Measurements from ENCODE around the gene RPS6KB2.

DNA sequence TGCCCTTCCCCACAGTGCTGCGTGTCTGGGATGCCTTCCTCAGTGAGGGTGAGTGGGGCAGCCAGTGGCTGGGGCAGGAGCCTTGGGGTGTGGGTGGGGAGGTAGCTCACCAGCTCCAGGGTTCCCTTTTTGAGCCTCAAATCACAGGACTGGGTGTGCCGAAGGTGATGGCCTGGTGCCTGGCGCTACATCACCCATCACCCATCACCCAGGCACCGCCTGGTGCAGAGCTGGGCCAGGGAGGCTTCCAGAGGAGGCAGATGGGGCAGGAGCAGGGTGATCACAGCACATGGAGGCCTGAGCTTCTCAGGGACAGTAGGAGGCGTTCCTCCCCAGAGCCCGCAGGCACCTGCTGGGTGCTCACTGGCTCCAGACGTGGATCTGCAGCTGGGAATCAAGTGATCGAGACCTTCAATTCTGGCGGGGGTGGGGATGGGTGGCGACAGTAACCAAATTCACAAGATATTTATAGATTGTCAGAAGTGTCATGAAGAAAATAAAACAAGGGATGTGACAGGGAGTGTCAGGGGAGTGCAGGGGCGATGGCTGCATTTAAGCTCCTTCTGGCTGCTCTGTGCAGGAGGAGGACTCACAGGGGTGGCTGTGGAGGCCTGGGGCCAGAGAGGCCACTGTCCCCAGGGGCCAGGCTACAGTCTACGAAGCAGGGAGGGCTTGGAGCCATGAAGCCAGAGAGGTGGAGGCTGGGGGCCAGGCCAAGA is 21.2 kb upstream of the RPS6KB2 start:
- TF ChIP-seq, protein P1, sequence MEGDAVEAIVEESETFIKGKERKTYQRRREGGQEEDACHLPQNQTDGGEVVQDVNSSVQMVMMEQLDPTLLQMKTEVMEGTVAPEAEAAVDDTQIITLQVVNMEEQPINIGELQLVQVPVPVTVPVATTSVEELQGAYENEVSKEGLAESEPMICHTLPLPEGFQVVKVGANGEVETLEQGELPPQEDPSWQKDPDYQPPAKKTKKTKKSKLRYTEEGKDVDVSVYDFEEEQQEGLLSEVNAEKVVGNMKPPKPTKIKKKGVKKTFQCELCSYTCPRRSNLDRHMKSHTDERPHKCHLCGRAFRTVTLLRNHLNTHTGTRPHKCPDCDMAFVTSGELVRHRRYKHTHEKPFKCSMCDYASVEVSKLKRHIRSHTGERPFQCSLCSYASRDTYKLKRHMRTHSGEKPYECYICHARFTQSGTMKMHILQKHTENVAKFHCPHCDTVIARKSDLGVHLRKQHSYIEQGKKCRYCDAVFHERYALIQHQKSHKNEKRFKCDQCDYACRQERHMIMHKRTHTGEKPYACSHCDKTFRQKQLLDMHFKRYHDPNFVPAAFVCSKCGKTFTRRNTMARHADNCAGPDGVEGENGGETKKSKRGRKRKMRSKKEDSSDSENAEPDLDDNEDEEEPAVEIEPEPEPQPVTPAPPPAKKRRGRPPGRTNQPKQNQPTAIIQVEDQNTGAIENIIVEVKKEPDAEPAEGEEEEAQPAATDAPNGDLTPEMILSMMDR (IDR thresholded peaks at IDR 0.05 in 8 of 11, conservative IDR thresholded peaks at IDR 0.05 in 3 of 11), result no peak
- TF ChIP-seq POLR2A (IDR thresholded peaks at IDR 0.05), result no peak

Measured in spleen (tissue), 7 donors.